Activated CD8-positive, alpha-beta memory T cell treated with anti-CD3 and anti-CD28 coated beads for 48 hours (primary cell): ENCODE measurements around the gene MYOM3.

Source experiments
- DNase-seq, 3 experiments: peaks; one replicate each; pipeline ENCODE4 v3.0.0-alpha.2; 2020; ENCODE audit warnings: low read depth in 2 of 3, low spot score in 2 of 3

Gene MYOM3

GRCh38 chr1:24138476-24139221 is 26.7 kb upstream of the MYOM3 start:
- DNase-seq = no peak

GRCh38 chr1:24136956-24137539 is 25.1 kb upstream of the MYOM3 start:
- DNase-seq = no peak

GRCh38 chr1:24134376-24134775 is 22.4 kb upstream of the MYOM3 start:
- DNase-seq = no peak

- DNase-seq = no peak
Measured at GRCh38 chr1:24133819-24134218, 21.9 kb upstream of the MYOM3 start.

GRCh38 chr1:24130385-24130784 is 18.4 kb upstream of the MYOM3 start:
- no peak for DNase-seq

- no peak for DNase-seq
Measured at GRCh38 chr1:24127801-24128363, 15.9 kb upstream of the MYOM3 start.

- DNase-seq = no peak
Measured at GRCh38 chr1:24127134-24127800, 15.3 kb upstream of the MYOM3 start.

GRCh38 chr1:24126672-24127023 is 14.7 kb upstream of the MYOM3 start:
- DNase-seq = no peak

GRCh38 chr1:24126018-24126671 is 14.2 kb upstream of the MYOM3 start:
- no peak for DNase-seq

- no peak for DNase-seq
Measured at GRCh38 chr1:24125456-24125855, 13.5 kb upstream of the MYOM3 start.

- DNase-seq = no peak
Measured at GRCh38 chr1:24124980-24125379, 13.0 kb upstream of the MYOM3 start.

GRCh38 chr1:24123611-24124010 is 11.7 kb upstream of the MYOM3 start:
- DNase-seq = no peak

- DNase-seq = no peak
Measured at GRCh38 chr1:24122776-24123175, 10.8 kb upstream of the MYOM3 start.

- DNase-seq = no peak
Measured at GRCh38 chr1:24121406-24121805, 9.5 kb upstream of the MYOM3 start.

- DNase-seq = no peak
Measured at GRCh38 chr1:24120965-24121364, 9.0 kb upstream of the MYOM3 start.

- DNase-seq = no peak
Measured at GRCh38 chr1:24119859-24120756, 8.2 kb upstream of the MYOM3 start.

GRCh38 chr1:24119489-24119858 is 7.5 kb upstream of the MYOM3 start:
- no peak for DNase-seq

- no peak for DNase-seq
Measured at GRCh38 chr1:24118410-24119242, 6.7 kb upstream of the MYOM3 start.

GRCh38 chr1:24117722-24118409 is 5.9 kb upstream of the MYOM3 start:
- no peak for DNase-seq
